ENCODE results near the gene RNF212. TPM values are rescaled to one million over a fixed set of nuclear protein-coding genes. Genes with fewer than 3 reads are reported as not detected.

RNF212 gene
- total RNA-seq, 1 donor from 2014 or later, result 9.1 TPM

GRCh38 chr4:1139860-1140259 lies 26.5 kb upstream of the RNF212 start:
- Mint-ChIP-seq H3K27me3 (ENCODE audit: low read depth) (peaks cover 56% of the 10 kb centered on the region), H3K4me1 (ENCODE audit: low read depth) (no peaks in the 10 kb centered on the region), H3K36me3 (ENCODE audit: low read depth) (peaks cover 8% of the 10 kb centered on the region), H3K4me3 (ENCODE audit: unreplicated experiment) (no peak overlapping the region), H3K9me3 (ENCODE audit: low read depth) (peaks cover 4% of the 10 kb centered on the region), H3K27ac (ENCODE audit: unreplicated experiment) (no peak overlapping the region)
- no peak for DNase-seq (ENCODE audit: low spot score)
- no peak for TF ChIP-seq CTCF (IDR thresholded peaks at IDR 0.05)

- H3K27ac Mint-ChIP-seq (ENCODE audit: unreplicated experiment), result no peak overlapping the region
- DNase-seq (ENCODE audit: low spot score), result no peak
- H3K27me3 Mint-ChIP-seq (ENCODE audit: low read depth), result peaks cover 50% of the 10 kb centered on the region
- no peak for TF ChIP-seq CTCF (IDR thresholded peaks at IDR 0.05)
- H3K9me3 Mint-ChIP-seq (ENCODE audit: low read depth), result peaks cover 4% of the 10 kb centered on the region
- H3K4me3 Mint-ChIP-seq (ENCODE audit: unreplicated experiment), result no peak overlapping the region
- no peaks in the 10 kb centered on the region for H3K4me1 Mint-ChIP-seq (ENCODE audit: low read depth)
- peaks cover 6% of the 10 kb centered on the region for H3K36me3 Mint-ChIP-seq (ENCODE audit: low read depth)
These were observed 24.5 kb upstream of the RNF212 start for GRCh38 chr4:1137850-1138249.

GRCh38 chr4:1137063-1137776 lies 23.9 kb upstream of the RNF212 start:
- no peak overlapping the region for H3K4me3 Mint-ChIP-seq (ENCODE audit: unreplicated experiment)
- H3K9me3 Mint-ChIP-seq (ENCODE audit: low read depth), result peaks cover 4% of the 10 kb centered on the region
- H3K36me3 Mint-ChIP-seq (ENCODE audit: low read depth), result peaks cover 5% of the 10 kb centered on the region
- TF ChIP-seq CTCF (IDR thresholded peaks at IDR 0.05), result no peak
- H3K27me3 Mint-ChIP-seq (ENCODE audit: low read depth), result peaks cover 48% of the 10 kb centered on the region
- no peak for DNase-seq (ENCODE audit: low spot score)
- H3K27ac Mint-ChIP-seq (ENCODE audit: unreplicated experiment), result no peak overlapping the region
- no peaks in the 10 kb centered on the region for H3K4me1 Mint-ChIP-seq (ENCODE audit: low read depth)

- Mint-ChIP-seq H3K36me3 (ENCODE audit: low read depth) (peaks cover 2% of the 10 kb centered on the region), H3K27me3 (ENCODE audit: low read depth) (peaks cover 36% of the 10 kb centered on the region), H3K9me3 (ENCODE audit: low read depth) (no peaks in the 10 kb centered on the region), H3K4me1 (ENCODE audit: low read depth) (no peaks in the 10 kb centered on the region), H3K4me3 (ENCODE audit: unreplicated experiment) (no peak overlapping the region), H3K27ac (ENCODE audit: unreplicated experiment) (no peak overlapping the region)
- no peak for TF ChIP-seq CTCF (IDR thresholded peaks at IDR 0.05)
- DNase-seq (ENCODE audit: low spot score), result no peak
These were observed 22.7 kb upstream of the RNF212 start for GRCh38 chr4:1136048-1136447.

GRCh38 chr4:1133033-1133432 lies 19.7 kb upstream of the RNF212 start:
- Mint-ChIP-seq H3K9me3 (ENCODE audit: low read depth) (no peaks in the 10 kb centered on the region), H3K27ac (ENCODE audit: unreplicated experiment) (no peak overlapping the region), H3K4me1 (ENCODE audit: low read depth) (peaks cover 5% of the 10 kb centered on the region), H3K36me3 (ENCODE audit: low read depth) (peaks cover under 1% of the 10 kb centered on the region), H3K4me3 (ENCODE audit: unreplicated experiment) (no peak overlapping the region), H3K27me3 (ENCODE audit: low read depth) (peaks cover 15% of the 10 kb centered on the region)
- DNase-seq (ENCODE audit: low spot score), result no peak
- TF ChIP-seq CTCF (IDR thresholded peaks at IDR 0.05), result no peak

Data from chondrocyte (in vitro differentiated cells).